DMS 273 treated with DMSO at 0.1 percent for 48 hours (cell line): ENCODE measurements around the gene PCNX4.

Experiments
- DNase-seq: peaks from one replicate; lab custom pipeline; 2025; lab: John Stamatoyannopoulos, UW

Gene PCNX4

GRCh38 chr14:60102389-60102788, 10.7 kb downstream of the PCNX4 start:
- DNase-seq = no peak

DNA sequence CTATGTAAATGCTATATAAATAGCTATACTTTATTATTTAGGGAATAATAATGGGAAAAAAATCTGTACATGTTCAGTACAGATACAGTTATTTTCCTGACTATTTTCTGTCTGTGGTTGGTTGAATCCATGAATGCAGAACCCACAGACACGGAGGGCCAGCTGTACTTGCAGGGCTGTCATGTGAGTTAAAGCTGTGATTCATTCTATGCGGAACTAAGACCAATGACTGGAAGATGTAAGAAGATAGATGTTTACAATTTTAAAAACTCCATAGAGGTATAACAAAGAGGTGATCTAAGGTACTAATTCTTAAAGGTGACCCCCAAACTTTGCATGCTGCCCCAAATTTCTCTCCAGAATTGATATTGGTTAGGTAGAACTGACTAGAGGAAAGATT, 14.6 kb downstream of the PCNX4 start:
- no peak for DNase-seq

- DNase-seq = no peak
Measured at GRCh38 chr14:60107477-60107876, 15.8 kb downstream of the PCNX4 start.

GRCh38 chr14:60111732-60112131, 20.0 kb downstream of the PCNX4 start:
- no peak for DNase-seq

DNA sequence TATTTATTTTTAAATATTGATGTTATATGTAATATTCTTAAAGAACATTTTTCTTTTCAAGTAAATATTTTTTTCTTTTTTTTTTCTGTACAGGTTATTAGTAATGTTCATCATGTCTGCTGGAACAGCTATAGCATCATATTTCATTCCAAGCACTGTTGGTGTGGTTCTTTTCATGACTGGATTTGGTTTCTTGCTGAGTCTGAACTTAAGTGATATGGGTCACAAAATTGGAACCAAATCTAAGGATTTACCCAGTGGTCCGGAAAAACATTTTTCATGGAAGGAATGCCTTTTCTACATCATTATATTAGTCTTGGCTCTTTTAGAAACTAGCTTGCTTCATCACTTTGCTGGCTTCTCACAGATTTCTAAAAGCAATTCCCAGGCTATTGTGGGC, 23.2 kb downstream of the PCNX4 start:
- DNase-seq = no peak

DNA sequence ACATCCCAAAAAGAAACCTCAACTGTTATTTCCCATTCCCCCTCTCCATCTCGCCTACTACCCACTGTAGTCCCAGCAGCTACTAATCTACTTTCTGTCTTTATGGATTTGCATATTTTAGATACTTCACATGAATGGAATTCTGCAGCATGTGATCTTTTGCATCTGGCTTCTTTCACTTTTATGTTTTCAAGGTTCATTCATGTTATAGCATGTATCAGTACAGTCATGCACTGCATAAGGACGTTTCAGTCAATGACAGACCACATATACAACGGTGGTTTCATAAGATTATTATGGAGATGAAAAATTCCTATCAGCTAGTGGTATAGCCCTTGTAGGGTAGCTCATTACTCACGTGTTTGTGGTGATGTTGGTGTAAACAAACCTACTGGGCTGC, 24.5 kb downstream of the PCNX4 start:
- DNase-seq = no peak

DNA sequence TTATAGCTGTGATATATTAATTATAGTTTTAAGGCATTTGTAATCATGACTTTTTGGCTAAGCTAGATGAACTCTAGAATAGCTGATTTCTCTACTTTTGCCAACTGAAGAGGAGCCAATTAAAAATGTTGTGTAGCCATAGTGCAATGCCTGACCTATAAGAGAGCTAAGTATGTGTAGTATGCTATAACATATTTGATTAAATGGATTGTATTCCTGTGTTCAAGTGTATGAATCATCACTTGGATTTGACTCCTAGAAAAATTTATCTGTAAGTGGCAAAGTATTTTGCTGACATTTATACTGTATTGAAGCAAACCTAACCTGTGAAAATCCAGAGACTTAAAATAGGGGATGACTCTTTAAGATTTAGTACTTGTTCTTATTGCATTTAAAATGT, 34.2 kb downstream of the PCNX4 start:
- DNase-seq = no peak

DNA sequence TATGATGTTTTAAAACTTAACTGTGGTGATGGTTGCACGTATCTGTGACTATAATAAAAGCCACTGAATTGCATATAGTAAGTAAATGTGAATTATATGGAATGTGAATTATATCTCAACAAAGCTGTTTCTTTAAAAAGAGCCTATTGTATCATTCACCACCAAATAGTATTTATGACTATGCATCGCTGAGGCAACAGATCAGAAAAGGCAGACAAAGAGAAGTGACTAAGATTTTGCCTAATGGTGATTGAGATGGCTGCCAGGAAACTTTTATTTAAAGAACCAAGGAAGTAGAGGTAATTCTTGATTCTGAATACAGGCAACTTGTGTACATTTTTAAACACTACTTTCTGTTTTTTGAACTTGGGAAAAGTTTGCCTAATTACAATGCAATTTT, 41.8 kb downstream of the PCNX4 start:
- DNase-seq = no peak

DNA sequence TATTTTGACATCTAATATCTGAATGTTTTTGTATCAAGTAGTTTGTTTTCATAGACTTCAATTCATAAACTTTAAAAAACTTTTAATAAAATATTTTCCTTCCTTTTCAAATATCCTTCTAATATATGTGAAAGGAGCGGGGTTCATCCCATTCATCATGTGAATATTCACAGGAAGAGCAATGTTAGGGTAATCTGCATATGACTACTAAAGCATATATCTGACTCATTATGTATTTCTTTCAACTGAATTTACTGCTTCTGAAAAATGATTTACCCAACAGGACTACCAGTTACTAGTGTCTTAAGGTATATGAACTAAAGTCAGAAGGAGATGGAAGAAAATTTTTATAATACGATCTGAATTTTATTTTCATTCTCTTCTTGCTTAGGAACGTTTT, 43.0 kb downstream of the PCNX4 start:
- DNase-seq = no peak

DNA sequence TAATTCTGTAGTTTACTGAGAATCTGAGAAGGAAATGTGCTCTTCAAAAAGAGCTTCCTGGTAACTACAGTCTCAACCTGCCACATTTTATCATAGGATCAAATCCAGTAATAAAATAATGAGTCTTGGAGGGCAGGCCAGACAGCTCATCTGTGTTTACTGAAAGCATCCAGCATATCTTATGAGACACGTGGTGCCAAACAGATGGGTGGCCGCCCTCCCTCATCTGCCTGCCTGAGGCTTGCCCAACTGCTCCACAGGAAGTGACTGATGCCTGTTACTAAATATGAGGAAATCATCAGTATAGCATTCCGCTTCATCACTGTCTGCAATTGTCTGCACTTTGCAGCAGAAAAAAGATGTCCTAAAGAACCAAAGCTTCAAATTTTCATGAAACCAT, 60.0 kb downstream of the PCNX4 start:
- DNase-seq = peak; percentile 78

DNA sequence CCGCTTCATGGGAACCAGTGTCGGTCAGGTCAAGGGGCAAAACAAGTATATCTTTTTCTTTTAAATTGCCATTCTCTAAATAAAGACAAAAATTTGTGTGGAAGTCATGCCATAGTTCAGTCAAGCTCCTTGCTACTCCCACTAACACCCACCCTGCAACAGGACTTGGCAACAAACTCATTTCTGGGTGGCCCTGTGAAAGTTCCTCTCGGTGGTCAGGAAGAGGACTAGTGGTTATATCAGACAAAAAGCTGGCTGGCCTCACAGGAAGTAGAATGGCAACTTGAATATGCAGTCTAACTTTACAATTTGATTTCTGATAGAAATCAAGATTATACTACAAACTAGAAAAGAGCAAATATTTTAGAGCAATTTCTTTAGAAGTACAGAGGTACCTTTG, 62.3 kb downstream of the PCNX4 start:
- DNase-seq = no peak

- no peak for DNase-seq
Measured at GRCh38 chr14:60154671-60155070, 62.9 kb downstream of the PCNX4 start.

- DNase-seq = no peak
Measured at GRCh38 chr14:60160422-60160821, 68.7 kb downstream of the PCNX4 start.

GRCh38 chr14:60161196-60162107, 69.7 kb downstream of the PCNX4 start:
- no peak for DNase-seq

DNA sequence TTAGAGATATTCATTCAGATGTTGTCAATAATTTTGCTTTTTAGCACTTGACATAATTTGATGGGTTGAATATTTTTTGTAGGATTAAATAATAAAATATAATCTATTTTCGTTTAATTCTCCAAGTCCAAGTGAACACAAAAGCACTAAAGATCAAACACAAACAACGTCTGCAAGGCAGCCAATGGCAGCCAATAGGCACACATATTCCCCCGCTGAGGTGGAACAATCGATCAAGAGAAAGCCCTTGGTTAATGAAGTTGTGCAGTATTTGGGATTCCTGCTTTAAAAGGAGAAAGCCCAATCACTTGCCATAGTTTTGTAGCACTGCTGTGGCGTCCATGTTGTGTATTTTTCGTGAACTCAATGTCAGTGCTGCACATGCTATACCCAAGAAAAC, 72.0 kb downstream of the PCNX4 start:
- no peak for DNase-seq

GRCh38 chr14:60164404-60164711, 72.6 kb downstream of the PCNX4 start:
- DNase-seq = no peak

GRCh38 chr14:60164712-60165546, 73.2 kb downstream of the PCNX4 start, which contains the start of gene DHRS7:
DHRS7 (minus strand) TSS chr14:60165398; CDS start chr14:60165309, 89 bp downstream.
- DNase-seq = peak; percentile 40

- no peak for DNase-seq
Measured at GRCh38 chr14:60165547-60165876, 73.8 kb downstream of the PCNX4 start.

GRCh38 chr14:60166142-60166541, 74.4 kb downstream of the PCNX4 start:
- no peak for DNase-seq

GRCh38 chr14:60169722-60170121, 78.0 kb downstream of the PCNX4 start:
- DNase-seq = no peak

GRCh38 chr14:60170948-60171347, 79.2 kb downstream of the PCNX4 start:
- DNase-seq = no peak

GRCh38 chr14:60171690-60172089, 80.0 kb downstream of the PCNX4 start:
- DNase-seq = no peak
